T-helper 2 cell treated with Interferon-gamma antibody and Interleukin-4, amounts not matched to agents 5 μg/mL and 100 μg/mL, for 36 hours (primary cell): ENCODE measurements around the gene CNBD2.
A peak's percentile ranks its signal among the peaks of the same experiment; 100 is the strongest.
"Not testable (repeated sequence)": the region's sequence is repeated elsewhere in the genome, so short reads cannot be mapped to it uniquely, and the experiment has no call there.

Experiments
- DNase-seq: peaks from one replicate; pipeline ENCODE4 v3.0.0; 2021; ENCODE audit warnings: low spot score
- H3K27ac Mint-ChIP-seq: one replicate; pipeline ENCODE4 v1.8.0; 2021; ENCODE audit warnings: mild to moderate bottlenecking, mixed read lengths
- H3K27me3 Mint-ChIP-seq: one replicate; pipeline ENCODE4 v1.8.0; 2021; ENCODE audit warnings: low read depth, mixed read lengths
- H3K36me3 Mint-ChIP-seq: one replicate; pipeline ENCODE4 v1.8.0; 2021; ENCODE audit warnings: low read depth, mixed read lengths
- H3K4me1 Mint-ChIP-seq: one replicate; pipeline ENCODE4 v1.8.0; 2021; ENCODE audit warnings: low read depth, mixed read lengths
- H3K4me3 Mint-ChIP-seq: one replicate; pipeline ENCODE4 v1.8.0; 2022; ENCODE audit warnings: mild to moderate bottlenecking, moderate library complexity, mixed read lengths
- H3K9me3 Mint-ChIP-seq: one replicate; pipeline ENCODE4 v1.8.0; 2021; ENCODE audit warnings: mixed read lengths

CNBD2 gene

DNA sequence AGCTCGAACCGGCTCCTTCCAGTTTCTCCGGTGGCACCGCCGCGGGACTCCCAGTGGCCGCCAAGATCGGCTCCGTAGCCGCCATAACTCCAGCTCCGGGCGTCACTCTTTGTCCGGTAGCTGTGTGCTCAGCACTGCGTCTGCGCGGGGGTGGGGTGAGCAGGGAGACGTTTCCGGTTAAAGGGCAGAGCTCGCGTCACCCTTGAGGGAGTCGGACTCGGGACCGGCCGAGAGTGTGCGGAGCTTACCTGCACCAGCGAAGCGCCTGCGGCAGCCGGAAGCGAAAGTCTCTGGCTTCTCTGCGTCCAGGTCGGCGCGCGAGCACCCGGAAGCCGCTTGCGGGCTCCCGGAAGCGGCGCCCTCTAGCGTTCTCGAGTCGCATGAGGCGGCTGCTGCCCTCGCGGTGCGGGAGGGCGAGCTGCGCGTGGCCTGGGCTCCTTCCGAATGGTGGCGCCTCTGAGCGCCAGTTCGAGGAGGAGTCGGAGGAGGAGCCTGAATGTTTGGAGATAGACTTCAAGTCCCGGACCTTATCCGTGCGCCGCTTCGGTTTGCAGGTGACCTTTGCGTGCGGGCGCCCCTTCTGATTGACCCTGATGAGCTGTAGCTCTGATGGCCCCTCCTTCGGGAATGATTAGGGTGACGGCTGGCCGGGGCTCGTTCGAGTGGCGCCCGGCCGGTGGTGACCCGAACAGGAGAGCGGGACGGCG is 14.0 kb upstream of the CNBD2 start, which contains the start of gene SCAND1:
Gene SCAND1 (minus strand): TSS at position 303 of the 707 bp plus-strand sequence. CDS start 218 bp downstream, at position 85.
- peaks cover 5% of the 10 kb centered on the region for H3K9me3 Mint-ChIP-seq
- peaks cover 8% of the 10 kb centered on the region for H3K4me1 Mint-ChIP-seq
- H3K36me3 Mint-ChIP-seq = peaks cover 21% of the 10 kb centered on the region
- no peaks in the 10 kb centered on the region for H3K27me3 Mint-ChIP-seq
- peak within 1 kb of the TSS; percentile 100 for H3K27ac Mint-ChIP-seq
- peak; percentile 98 for DNase-seq
- H3K4me3 Mint-ChIP-seq = peak within 1 kb of the TSS; percentile 100

- Mint-ChIP-seq H3K27ac (peak overlapping the region; percentile 100), H3K27me3 (peaks cover 3% of the 10 kb centered on the region), H3K4me3 (peak overlapping the region; percentile 100), H3K36me3 (peaks cover 21% of the 10 kb centered on the region), H3K4me1 (peaks cover 8% of the 10 kb centered on the region), H3K9me3 (peaks cover 8% of the 10 kb centered on the region)
- DNase-seq = no peak
These were observed 13.5 kb upstream of the CNBD2 start for GRCh38 chr20:35954907-35955251.

DNA sequence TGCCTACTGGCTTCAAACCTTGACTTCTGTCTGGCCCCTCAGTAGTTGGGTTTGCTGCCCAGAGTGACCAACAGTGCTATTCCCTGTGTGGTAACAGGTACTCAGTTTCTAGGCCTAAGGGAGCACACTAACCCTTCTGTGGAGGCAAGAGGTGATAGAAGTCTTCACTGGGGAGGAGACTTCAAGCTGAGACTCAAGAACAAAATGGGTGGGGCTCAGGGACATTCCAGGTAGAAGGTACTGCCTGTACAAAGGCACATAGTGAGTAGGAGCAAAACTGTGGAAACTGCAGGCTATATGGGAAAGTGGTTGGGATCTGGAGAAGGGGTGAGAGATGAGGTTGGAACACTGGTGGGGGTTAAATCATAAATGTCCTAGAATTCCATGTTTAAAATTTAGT is 11.8 kb upstream of the CNBD2 start:
- H3K27me3 Mint-ChIP-seq = peaks cover 9% of the 10 kb centered on the region
- no peak for DNase-seq
- peaks cover 18% of the 10 kb centered on the region for H3K36me3 Mint-ChIP-seq
- no peak overlapping the region for H3K27ac Mint-ChIP-seq
- peaks cover 8% of the 10 kb centered on the region for H3K9me3 Mint-ChIP-seq
- H3K4me3 Mint-ChIP-seq = peak overlapping the region; percentile 6
- H3K4me1 Mint-ChIP-seq = peaks cover 8% of the 10 kb centered on the region

DNA sequence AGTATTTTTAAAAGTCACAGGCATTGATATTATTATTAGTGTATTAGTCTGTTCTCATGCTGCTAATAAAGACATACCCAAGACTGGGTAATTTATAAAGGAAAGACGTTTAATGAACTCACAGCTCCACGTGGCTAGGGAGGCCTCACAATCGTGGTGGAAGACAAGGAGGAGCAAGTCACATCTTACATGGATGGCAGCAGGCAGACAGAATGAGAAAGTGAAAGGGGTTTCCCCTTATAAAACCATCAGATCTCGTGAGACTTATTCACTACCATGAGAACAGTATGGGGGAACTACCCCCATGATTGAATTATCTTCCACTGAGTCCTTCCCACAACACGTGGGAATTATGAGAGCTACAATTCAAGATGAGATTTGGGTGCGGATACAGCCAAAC is 9.1 kb upstream of the CNBD2 start:
- H3K9me3 Mint-ChIP-seq, H3K27ac Mint-ChIP-seq, H3K4me1 Mint-ChIP-seq, H3K27me3 Mint-ChIP-seq, H3K36me3 Mint-ChIP-seq, H3K4me3 Mint-ChIP-seq, DNase-seq: not testable (repeated sequence)

GRCh38 chr20:35963878-35964277 is 4.5 kb upstream of the CNBD2 start:
- Mint-ChIP-seq H3K9me3 (peaks cover 8% of the 10 kb centered on the region), H3K27ac (no peak overlapping the region), H3K4me3 (no peak overlapping the region), H3K27me3 (peaks cover 11% of the 10 kb centered on the region), H3K4me1 (peaks cover 7% of the 10 kb centered on the region), H3K36me3 (peaks cover 2% of the 10 kb centered on the region)
- no peak for DNase-seq

- Mint-ChIP-seq H3K27me3 (peaks cover 3% of the 10 kb centered on the region), H3K27ac (no peak overlapping the region), H3K9me3 (no peaks in the 10 kb centered on the region), H3K4me1 (peaks cover 7% of the 10 kb centered on the region), H3K4me3 (no peak overlapping the region), H3K36me3 (no peaks in the 10 kb centered on the region)
- no peak for DNase-seq
These were observed 540 bp downstream of the CNBD2 start for GRCh38 chr20:35968930-35969329.

DNA sequence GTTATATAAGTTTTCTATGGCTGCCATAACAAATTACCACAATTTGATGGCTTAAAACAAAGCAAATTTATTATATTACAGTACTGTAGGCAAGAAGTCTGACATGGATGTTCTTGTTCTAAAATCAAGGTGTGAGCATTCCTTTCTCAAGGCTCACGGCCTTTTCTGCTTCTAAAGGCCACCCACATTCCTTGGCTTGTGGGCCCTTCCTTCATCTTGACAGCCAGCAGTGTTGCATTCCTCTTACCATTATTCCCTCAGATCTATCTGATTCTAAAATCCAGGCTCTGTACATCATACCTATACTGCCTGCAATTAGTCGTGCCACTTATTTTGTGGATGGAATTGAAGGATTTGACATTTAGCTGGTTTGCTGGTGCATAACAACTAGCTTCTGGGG is 3.6 kb downstream of the CNBD2 start:
- no peak for DNase-seq
- Mint-ChIP-seq H3K9me3 (no peaks in the 10 kb centered on the region), H3K4me1 (no peaks in the 10 kb centered on the region), H3K27me3 (peaks cover 6% of the 10 kb centered on the region), H3K4me3 (no peak overlapping the region), H3K27ac (no peak overlapping the region), H3K36me3 (no peaks in the 10 kb centered on the region)

DNA sequence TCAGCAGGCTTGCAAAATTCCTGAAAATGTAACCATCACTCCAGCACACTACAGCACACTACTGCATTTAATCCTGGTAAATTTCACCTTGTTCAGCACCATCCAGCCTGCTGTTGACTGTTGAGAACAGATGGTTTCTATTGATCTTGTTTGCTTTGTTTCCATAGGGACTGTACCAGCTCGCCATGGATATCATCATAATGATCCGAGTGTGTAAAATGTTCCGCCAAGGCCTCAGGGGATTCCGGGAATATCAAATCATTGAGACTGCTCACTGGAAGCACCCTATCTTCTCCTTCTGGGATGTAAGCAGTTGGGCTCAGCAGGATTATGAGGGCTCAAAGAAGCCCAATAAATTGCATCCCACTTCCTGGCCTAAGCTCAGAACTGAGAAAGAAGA is 4.1 kb downstream of the CNBD2 start:
- Mint-ChIP-seq H3K9me3 (no peaks in the 10 kb centered on the region), H3K4me1 (no peaks in the 10 kb centered on the region), H3K27ac (no peak overlapping the region), H3K4me3 (no peak overlapping the region), H3K27me3 (peaks cover 6% of the 10 kb centered on the region), H3K36me3 (no peaks in the 10 kb centered on the region)
- no peak for DNase-seq

DNA sequence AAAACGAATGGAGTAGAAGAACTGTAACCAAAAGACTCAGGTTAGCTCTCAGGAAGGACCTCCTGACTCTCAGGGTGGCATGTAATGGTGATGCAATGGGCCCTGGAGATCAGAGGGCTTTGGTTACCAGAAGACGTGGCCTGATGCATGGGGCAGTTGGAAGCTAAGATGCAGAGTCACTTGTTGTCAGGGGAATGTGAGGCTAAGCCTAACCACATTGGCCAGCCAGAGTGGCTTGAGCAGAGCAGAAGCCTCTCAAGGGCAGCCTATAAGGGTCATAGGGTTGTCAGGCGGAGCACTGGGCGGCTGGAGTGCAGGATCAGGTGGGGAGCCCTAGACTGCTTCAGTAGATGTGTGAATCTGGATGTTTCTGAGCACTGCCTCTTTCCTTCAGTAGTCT is 5.9 kb downstream of the CNBD2 start:
- no peaks in the 10 kb centered on the region for H3K36me3 Mint-ChIP-seq
- no peaks in the 10 kb centered on the region for H3K4me1 Mint-ChIP-seq
- H3K4me3 Mint-ChIP-seq = no peak overlapping the region
- peaks cover 3% of the 10 kb centered on the region for H3K27me3 Mint-ChIP-seq
- no peak overlapping the region for H3K27ac Mint-ChIP-seq
- no peak for DNase-seq
- no peaks in the 10 kb centered on the region for H3K9me3 Mint-ChIP-seq

- H3K36me3 Mint-ChIP-seq = no peaks in the 10 kb centered on the region
- no peak overlapping the region for H3K27ac Mint-ChIP-seq
- H3K4me3 Mint-ChIP-seq = no peak overlapping the region
- no peak for DNase-seq
- H3K4me1 Mint-ChIP-seq = no peaks in the 10 kb centered on the region
- no peaks in the 10 kb centered on the region for H3K9me3 Mint-ChIP-seq
- H3K27me3 Mint-ChIP-seq = peaks cover 3% of the 10 kb centered on the region
These were observed 7.4 kb downstream of the CNBD2 start for GRCh38 chr20:35975576-35976373.

- DNase-seq = no peak
- Mint-ChIP-seq H3K4me1 (no peaks in the 10 kb centered on the region), H3K4me3 (no peak overlapping the region), H3K27me3 (peaks cover 7% of the 10 kb centered on the region), H3K27ac (no peak overlapping the region), H3K9me3 (no peaks in the 10 kb centered on the region), H3K36me3 (no peaks in the 10 kb centered on the region)
These were observed 9.7 kb downstream of the CNBD2 start for GRCh38 chr20:35978041-35978513.

DNA sequence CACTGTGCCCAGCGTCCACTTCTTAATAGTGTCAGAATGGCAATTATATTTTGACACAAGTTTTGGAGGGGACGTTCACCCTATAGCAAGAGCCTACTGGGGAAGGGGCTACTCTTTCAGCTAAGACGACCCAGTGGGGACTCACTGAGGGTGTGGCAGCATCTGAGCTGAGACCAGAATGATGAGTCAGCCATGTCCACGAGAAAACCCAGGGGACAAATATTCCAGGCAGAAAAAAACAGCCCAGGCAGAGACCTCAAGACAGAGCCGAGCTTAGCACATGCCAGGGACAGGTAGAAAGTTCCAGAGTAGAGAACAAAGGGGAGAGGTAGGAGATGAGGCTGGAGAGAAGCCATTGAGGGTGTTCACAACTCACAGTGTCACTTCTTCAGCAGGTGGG is 11.2 kb downstream of the CNBD2 start:
- DNase-seq = no peak
- peaks cover 7% of the 10 kb centered on the region for H3K27me3 Mint-ChIP-seq
- H3K9me3 Mint-ChIP-seq = no peaks in the 10 kb centered on the region
- H3K4me3 Mint-ChIP-seq = no peak overlapping the region
- no peak overlapping the region for H3K27ac Mint-ChIP-seq
- no peaks in the 10 kb centered on the region for H3K4me1 Mint-ChIP-seq
- H3K36me3 Mint-ChIP-seq = no peaks in the 10 kb centered on the region

GRCh38 chr20:35981969-35982368 is 13.6 kb downstream of the CNBD2 start:
- Mint-ChIP-seq H3K9me3 (no peaks in the 10 kb centered on the region), H3K36me3 (no peaks in the 10 kb centered on the region), H3K27me3 (peaks cover 8% of the 10 kb centered on the region), H3K4me3 (no peak overlapping the region), H3K4me1 (no peaks in the 10 kb centered on the region), H3K27ac (no peak overlapping the region)
- no peak for DNase-seq

DNA sequence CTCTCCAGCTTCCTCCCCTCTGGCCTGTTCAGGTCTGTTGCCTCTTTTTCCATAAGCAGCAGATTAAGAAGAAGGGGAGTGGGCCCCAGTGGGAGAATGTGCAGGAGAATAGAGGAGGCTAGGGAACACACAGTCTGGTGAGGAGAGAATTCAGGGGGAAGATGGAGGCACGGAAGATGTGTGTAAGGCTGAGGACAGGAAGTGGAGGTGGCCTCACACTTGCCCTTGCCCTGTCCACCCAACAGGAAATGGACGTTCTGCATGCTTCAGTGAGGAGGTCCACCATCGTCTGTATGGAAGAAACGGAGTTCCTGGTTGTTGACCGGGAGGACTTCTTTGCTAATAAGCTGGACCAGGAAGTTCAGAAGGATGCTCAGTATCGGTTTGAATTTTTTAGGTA is 16.0 kb downstream of the CNBD2 start:
- H3K4me3 Mint-ChIP-seq = no peak overlapping the region
- no peak overlapping the region for H3K27ac Mint-ChIP-seq
- no peak for DNase-seq
- no peaks in the 10 kb centered on the region for H3K9me3 Mint-ChIP-seq
- no peaks in the 10 kb centered on the region for H3K36me3 Mint-ChIP-seq
- H3K27me3 Mint-ChIP-seq = peaks cover 16% of the 10 kb centered on the region
- no peaks in the 10 kb centered on the region for H3K4me1 Mint-ChIP-seq
